ENCODE data around the gene SUMO3. TPM values are rescaled to one million over a fixed set of nuclear protein-coding genes. Genes with fewer than 3 reads are reported as not detected.

SUMO3 gene
- total and polyA plus RNA-seq, 2 donors: 33.7 to 84.2 TPM

- 83% methylated on average over 7 of the region's 7 CpGs for WGBS
- H3K36me3 ChIP-seq (ENCODE audit: insufficient read depth): no peaks in the 10 kb centered on the region
- no peaks in the 10 kb centered on the region for H3K4me1 ChIP-seq (ENCODE audit: insufficient read depth)
- no peak overlapping the region for H3K27ac ChIP-seq (ENCODE audit: low read depth)
- H3K4me3 ChIP-seq (ENCODE audit: low read depth, low read length): no peak overlapping the region
- DNase-seq (ENCODE audit: extremely low spot score): no peak
Measured at GRCh38 chr21:44780137-44780502, 37.7 kb downstream of the SUMO3 start.

GRCh38 chr21:44779417-44780136 is 38.3 kb downstream of the SUMO3 start:
- 90% methylated on average over 17 of the region's 17 CpGs for WGBS

GRCh38 chr21:44778983-44779382 is 38.9 kb downstream of the SUMO3 start:
- no peak for DNase-seq (ENCODE audit: extremely low spot score)
- 97% methylated on average over 6 of the region's 6 CpGs for WGBS
- no peaks in the 10 kb centered on the region for H3K4me1 ChIP-seq (ENCODE audit: insufficient read depth)
- no peaks in the 10 kb centered on the region for H3K36me3 ChIP-seq (ENCODE audit: insufficient read depth)
- no peak overlapping the region for H3K27ac ChIP-seq (ENCODE audit: low read depth)
- no peak overlapping the region for H3K4me3 ChIP-seq (ENCODE audit: low read depth, low read length)

More at GRCh38 chr21:44779417-44780136, 38.3 kb downstream of the SUMO3 start:
- no peaks in the 10 kb centered on the region for H3K36me3 ChIP-seq (ENCODE audit: insufficient read depth)
- no peak overlapping the region for H3K27ac ChIP-seq (ENCODE audit: low read depth)
- no peaks in the 10 kb centered on the region for H3K4me1 ChIP-seq (ENCODE audit: insufficient read depth)
- no peak for DNase-seq (ENCODE audit: extremely low spot score)
- no peak overlapping the region for H3K4me3 ChIP-seq (ENCODE audit: low read depth, low read length)

GRCh38 chr21:44778499-44778911 is 39.4 kb downstream of the SUMO3 start:
- Histone ChIP-seq H3K36me3 (ENCODE audit: insufficient read depth) (no peaks in the 10 kb centered on the region), H3K27ac (ENCODE audit: low read depth) (no peak overlapping the region), H3K4me3 (ENCODE audit: low read depth, low read length) (no peak overlapping the region), H3K4me1 (ENCODE audit: insufficient read depth) (no peaks in the 10 kb centered on the region)
- WGBS: 80% methylated on average over 8 of the region's 8 CpGs
- no peak for DNase-seq (ENCODE audit: extremely low spot score)

GRCh38 chr21:44778094-44778493 is 39.8 kb downstream of the SUMO3 start:
- Histone ChIP-seq H3K4me1 (ENCODE audit: insufficient read depth) (no peaks in the 10 kb centered on the region), H3K36me3 (ENCODE audit: insufficient read depth) (no peaks in the 10 kb centered on the region), H3K4me3 (ENCODE audit: low read depth, low read length) (no peak overlapping the region), H3K27ac (ENCODE audit: low read depth) (no peak overlapping the region)
- no peak for DNase-seq (ENCODE audit: extremely low spot score)
- WGBS: 91% methylated on average over 5 of the region's 5 CpGs

GRCh38 chr21:44774972-44775371 is 42.9 kb downstream of the SUMO3 start:
- H3K27ac ChIP-seq (ENCODE audit: low read depth): no peak overlapping the region
- 97% methylated on average over 8 of the region's 8 CpGs for WGBS
- H3K4me1 ChIP-seq (ENCODE audit: insufficient read depth): no peaks in the 10 kb centered on the region
- no peak overlapping the region for H3K4me3 ChIP-seq (ENCODE audit: low read depth, low read length)
- H3K36me3 ChIP-seq (ENCODE audit: insufficient read depth): peaks cover 2% of the 10 kb centered on the region
- no peak for DNase-seq (ENCODE audit: extremely low spot score)

GRCh38 chr21:44773291-44773932 is 44.5 kb downstream of the SUMO3 start:
- Histone ChIP-seq H3K36me3 (ENCODE audit: insufficient read depth) (peaks cover 2% of the 10 kb centered on the region), H3K4me3 (ENCODE audit: low read depth, low read length) (no peak overlapping the region), H3K27ac (ENCODE audit: low read depth) (no peak overlapping the region), H3K4me1 (ENCODE audit: insufficient read depth) (no peaks in the 10 kb centered on the region)
- 79% methylated on average over 20 of the region's 20 CpGs for WGBS
- DNase-seq (ENCODE audit: extremely low spot score): no peak

GRCh38 chr21:44771896-44772525 is 45.9 kb downstream of the SUMO3 start:
- WGBS: 96% methylated on average over 17 of the region's 17 CpGs
- no peak overlapping the region for H3K27ac ChIP-seq (ENCODE audit: low read depth)
- no peak for DNase-seq (ENCODE audit: extremely low spot score)
- H3K36me3 ChIP-seq (ENCODE audit: insufficient read depth): peaks cover 2% of the 10 kb centered on the region
- no peak overlapping the region for H3K4me3 ChIP-seq (ENCODE audit: low read depth, low read length)
- no peaks in the 10 kb centered on the region for H3K4me1 ChIP-seq (ENCODE audit: insufficient read depth)

GRCh38 chr21:44767834-44768831 is 49.7 kb downstream of the SUMO3 start:
- H3K4me1 ChIP-seq (ENCODE audit: insufficient read depth): peaks cover 2% of the 10 kb centered on the region
- 83% methylated on average over 30 of the region's 30 CpGs for WGBS
- H3K27ac ChIP-seq (ENCODE audit: low read depth): no peak overlapping the region
- H3K4me3 ChIP-seq (ENCODE audit: low read depth, low read length): no peak overlapping the region
- DNase-seq (ENCODE audit: extremely low spot score): no peak
- H3K36me3 ChIP-seq (ENCODE audit: insufficient read depth): peaks cover 2% of the 10 kb centered on the region

GRCh38 chr21:44766818-44767354 is 51.0 kb downstream of the SUMO3 start:
- Histone ChIP-seq H3K4me1 (ENCODE audit: insufficient read depth) (peaks cover 2% of the 10 kb centered on the region), H3K27ac (ENCODE audit: low read depth) (no peak overlapping the region), H3K36me3 (ENCODE audit: insufficient read depth) (peaks cover 2% of the 10 kb centered on the region), H3K4me3 (ENCODE audit: low read depth, low read length) (no peak overlapping the region)
- WGBS: 70% methylated on average over 11 of the region's 11 CpGs
- DNase-seq (ENCODE audit: extremely low spot score): no peak

GRCh38 chr21:44766014-44766817 is 51.6 kb downstream of the SUMO3 start:
- 82% methylated on average over 24 of the region's 24 CpGs for WGBS
- H3K36me3 ChIP-seq (ENCODE audit: insufficient read depth): peaks cover 2% of the 10 kb centered on the region
- DNase-seq (ENCODE audit: extremely low spot score): no peak
- no peak overlapping the region for H3K4me3 ChIP-seq (ENCODE audit: low read depth, low read length)
- H3K27ac ChIP-seq (ENCODE audit: low read depth): no peak overlapping the region
- peaks cover 2% of the 10 kb centered on the region for H3K4me1 ChIP-seq (ENCODE audit: insufficient read depth)

- H3K4me1 ChIP-seq (ENCODE audit: insufficient read depth): peaks cover 2% of the 10 kb centered on the region
- DNase-seq (ENCODE audit: extremely low spot score): no peak
- no peaks in the 10 kb centered on the region for H3K36me3 ChIP-seq (ENCODE audit: insufficient read depth)
- no peak overlapping the region for H3K27ac ChIP-seq (ENCODE audit: low read depth)
- no peak overlapping the region for H3K4me3 ChIP-seq (ENCODE audit: low read depth, low read length)
- 46% methylated on average over 12 of the region's 12 CpGs for WGBS
Measured at GRCh38 chr21:44765231-44766013, 52.4 kb downstream of the SUMO3 start.

All from urinary bladder (tissue), 4 donors.